ENCODE data around the gene SYNGR1. TPM values are rescaled to one million over a fixed set of nuclear protein-coding genes. Genes with fewer than 3 reads are reported as not detected.

SYNGR1 gene
- total RNA-seq, 1 experiment from 2014 or later = 0.35 TPM

DNA sequence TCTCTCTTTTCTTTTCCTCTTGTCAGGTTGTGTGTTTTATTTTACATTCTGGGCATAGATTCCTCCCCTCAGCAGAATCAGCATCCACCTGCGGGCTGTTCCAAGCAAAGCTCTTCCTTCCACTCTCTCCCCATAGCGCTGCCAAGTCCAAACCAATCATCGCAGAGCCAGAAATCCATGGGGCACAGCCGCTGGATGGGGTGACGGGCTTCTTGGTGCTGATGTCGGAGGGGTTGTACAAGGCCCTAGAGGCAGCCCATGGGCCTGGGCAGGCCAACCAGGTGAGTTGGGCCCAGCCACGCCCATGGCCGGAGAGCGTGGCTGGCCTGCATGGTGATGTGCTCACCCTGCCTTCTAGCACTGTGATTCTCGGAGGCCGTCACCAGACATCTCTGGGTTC is 71.9 kb downstream of the SYNGR1 start:
- DNase-seq (ENCODE audit: unreplicated experiment) = no peak

GRCh38 chr22:39422101-39422500 is 72.3 kb downstream of the SYNGR1 start:
- H3K9me3 Mint-ChIP-seq (ENCODE audit: unreplicated experiment) = no peaks in the 10 kb centered on the region
- H3K27me3 Mint-ChIP-seq (ENCODE audit: insufficient read depth, unreplicated experiment) = no peaks in the 10 kb centered on the region
- BruUV-seq (replicated peaks) = no TSS peak
- H3K36me3 Mint-ChIP-seq (ENCODE audit: insufficient read depth, unreplicated experiment) = peaks cover 78% of the 10 kb centered on the region
- no peaks in the 10 kb centered on the region for H3K4me1 Mint-ChIP-seq (ENCODE audit: insufficient read depth, unreplicated experiment)
- no peak overlapping the region for H3K4me3 Mint-ChIP-seq (ENCODE audit: unreplicated experiment)
- H3K27ac Mint-ChIP-seq (ENCODE audit: low read depth, unreplicated experiment) = no peak overlapping the region
- no peak for DNase-seq (ENCODE audit: unreplicated experiment)
- CTCF ChIA-PET = no interaction called here
- POLR2A ChIA-PET = no interaction called here
- no peak for TF ChIP-seq CTCF (IDR thresholded peaks at IDR 0.05; ENCODE audit: unreplicated experiment)
- intact Hi-C loops (cut with micrococcal nuclease) = no loop called here

More for the DNA sequence above, 71.9 kb downstream of the SYNGR1 start:
- no peak overlapping the region for H3K27ac Mint-ChIP-seq (ENCODE audit: low read depth, unreplicated experiment)
- CTCF ChIA-PET = no interaction called here
- H3K4me1 Mint-ChIP-seq (ENCODE audit: insufficient read depth, unreplicated experiment) = no peaks in the 10 kb centered on the region
- no peaks in the 10 kb centered on the region for H3K9me3 Mint-ChIP-seq (ENCODE audit: unreplicated experiment)
- H3K36me3 Mint-ChIP-seq (ENCODE audit: insufficient read depth, unreplicated experiment) = peaks cover 75% of the 10 kb centered on the region
- TF ChIP-seq CTCF (IDR thresholded peaks at IDR 0.05; ENCODE audit: unreplicated experiment) = no peak
- POLR2A ChIA-PET = interaction anchor here (0.7 kb wide), 1 partner anchor 704 kb away, joined by 3 read pairs; no protein-coding TSS in a partner anchor
- no peaks in the 10 kb centered on the region for H3K27me3 Mint-ChIP-seq (ENCODE audit: insufficient read depth, unreplicated experiment)
- intact Hi-C loops (cut with micrococcal nuclease) = no loop called here
- no peak overlapping the region for H3K4me3 Mint-ChIP-seq (ENCODE audit: unreplicated experiment)
- BruUV-seq (replicated peaks) = no TSS peak

DNA sequence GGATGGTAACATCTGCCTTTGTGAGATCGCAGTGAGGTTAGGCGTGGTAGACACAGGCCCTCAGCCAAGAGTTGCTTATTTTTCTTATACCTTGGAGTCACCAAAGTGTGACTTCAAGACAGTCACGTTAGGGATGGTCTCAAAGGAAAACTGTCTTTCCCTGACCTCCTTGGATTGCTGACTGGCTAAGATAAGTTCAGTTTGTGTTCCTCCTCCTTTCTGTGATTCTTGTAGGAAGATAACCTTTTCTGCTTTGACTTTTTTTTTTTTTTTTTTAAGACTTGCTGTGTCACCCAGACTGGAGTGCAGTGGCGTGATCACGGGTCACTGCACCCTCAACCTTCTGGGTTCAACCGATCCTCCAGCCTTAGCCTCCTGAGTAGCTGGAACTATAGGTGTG is 72.9 kb downstream of the SYNGR1 start:
- Mint-ChIP-seq H3K27ac (ENCODE audit: low read depth, unreplicated experiment) (no peak overlapping the region), H3K4me1 (ENCODE audit: insufficient read depth, unreplicated experiment) (no peaks in the 10 kb centered on the region), H3K36me3 (ENCODE audit: insufficient read depth, unreplicated experiment) (peaks cover 78% of the 10 kb centered on the region), H3K9me3 (ENCODE audit: unreplicated experiment) (no peaks in the 10 kb centered on the region), H3K4me3 (ENCODE audit: unreplicated experiment) (no peak overlapping the region), H3K27me3 (ENCODE audit: insufficient read depth, unreplicated experiment) (no peaks in the 10 kb centered on the region)
- BruUV-seq (replicated peaks) = no TSS peak
- ChIA-PET POLR2A (no interaction called here), CTCF (no interaction called here)
- DNase-seq (ENCODE audit: unreplicated experiment) = no peak
- intact Hi-C loops (cut with micrococcal nuclease) = no loop called here
- TF ChIP-seq CTCF (IDR thresholded peaks at IDR 0.05; ENCODE audit: unreplicated experiment) = no peak

DNA sequence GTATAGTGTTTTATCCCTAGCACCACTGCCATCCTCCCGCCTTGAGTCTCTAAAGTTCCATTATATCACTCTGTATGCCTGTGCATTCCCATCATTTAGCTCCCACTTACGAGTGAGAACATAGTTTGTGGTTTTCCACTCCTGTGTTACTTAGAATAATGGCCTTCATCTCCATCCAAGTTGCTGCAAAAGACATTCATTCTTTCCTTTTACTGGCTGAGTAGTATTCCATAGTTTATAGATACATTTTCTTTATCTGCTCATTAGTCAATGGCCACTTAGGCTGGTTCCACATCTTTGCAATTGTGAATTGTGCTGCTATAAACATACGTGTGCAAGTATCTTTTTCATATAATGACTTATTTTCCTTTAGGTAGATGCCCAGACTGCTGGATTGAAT is 74.2 kb downstream of the SYNGR1 start:
- CTCF ChIA-PET = interaction anchor here (0.7 kb wide), 1 partner anchor 59 kb away, joined by 4 read pairs; no protein-coding TSS in a partner anchor
- no peaks in the 10 kb centered on the region for H3K9me3 Mint-ChIP-seq (ENCODE audit: unreplicated experiment)

More for the DNA sequence above, 74.2 kb downstream of the SYNGR1 start:
- no TSS peak for BruUV-seq (replicated peaks)
- POLR2A ChIA-PET = no interaction called here
- no peak overlapping the region for H3K4me3 Mint-ChIP-seq (ENCODE audit: unreplicated experiment)
- H3K36me3 Mint-ChIP-seq (ENCODE audit: insufficient read depth, unreplicated experiment) = peaks cover 76% of the 10 kb centered on the region
- no peaks in the 10 kb centered on the region for H3K27me3 Mint-ChIP-seq (ENCODE audit: insufficient read depth, unreplicated experiment)
- no peaks in the 10 kb centered on the region for H3K4me1 Mint-ChIP-seq (ENCODE audit: insufficient read depth, unreplicated experiment)
- no peak overlapping the region for H3K27ac Mint-ChIP-seq (ENCODE audit: low read depth, unreplicated experiment)
- intact Hi-C loops (cut with micrococcal nuclease) = no loop called here
- DNase-seq (ENCODE audit: unreplicated experiment) = no peak
- TF ChIP-seq CTCF (IDR thresholded peaks at IDR 0.05; ENCODE audit: unreplicated experiment) = no peak

All from MCF 10A (cell line).